ENCODE results near the gene CHST6. TPM values are rescaled to one million over a fixed set of nuclear protein-coding genes. Genes with fewer than 3 reads are reported as not detected.

Gene CHST6
- total and polyA plus RNA-seq, 2 of the 8 experiments (the other 6 are each of a cell fraction or from before 2014, with no cell fraction given), result 18.2 to 25.4 TPM

- Histone ChIP-seq H3K14ac (ENCODE audit: insufficient read length) (no peak overlapping the region), H2BK20ac (ENCODE audit: low read length) (no peak overlapping the region), H3K79me2 (ENCODE audit: control insufficient read depth in 1 of 2, insufficient read depth in 2 of 2, low read length in 2 of 2) (no peaks in the 10 kb centered on the region), H4K91ac (replicated peaks; ENCODE audit: insufficient read length, low read length) (no peak overlapping the region), H3K9me3 (ENCODE audit: insufficient read depth in 2 of 2, low read depth in 1 of 2, low read length in 1 of 2) (no peaks in the 10 kb centered on the region), H3K56ac (replicated peaks; ENCODE audit: insufficient read length, low read depth, low read length) (no peak overlapping the region), H2BK12ac (ENCODE audit: low read depth, low read length) (no peak overlapping the region), H3K4ac (replicated peaks; ENCODE audit: insufficient read length, low read depth, low read length) (no peak overlapping the region), H3K27ac (ENCODE audit: low read depth, low read length) (no peak overlapping the region), H3K9ac (replicated peaks in 1 of 4; ENCODE audit: extremely low read depth in 1 of 4, low read depth in 3 of 4, low read length in 3 of 4) (no peak overlapping the region), H2BK5ac (ENCODE audit: low read depth, low read length) (no peak overlapping the region), H3K4me2 (ENCODE audit: insufficient read depth in 1 of 2, low read depth in 2 of 2, low read length in 2 of 2) (no peak overlapping the region), H2BK15ac (ENCODE audit: low read length) (no peak overlapping the region), H2AK5ac (ENCODE audit: low read depth, low read length) (no peak overlapping the region), H4K5ac (ENCODE audit: insufficient read length, low read depth, low read length) (no peak overlapping the region), H2BK120ac (replicated peaks; ENCODE audit: low read depth, low read length) (no peak overlapping the region), H3K79me1 (ENCODE audit: low read depth, low read length) (no peaks in the 10 kb centered on the region), H4K20me1 (replicated peaks in 1 of 2; ENCODE audit: control insufficient read depth in 1 of 2, insufficient read depth in 2 of 2, low read length in 2 of 2) (no peaks in the 10 kb centered on the region), H4K8ac (ENCODE audit: extremely low read depth, insufficient read depth, low read length) (no peak overlapping the region), H2AFZ (ENCODE audit: low read length) (no peak overlapping the region), H3K4me3 (ENCODE audit: extremely low read depth in 1 of 4, insufficient read depth in 2 of 4, low read depth in 3 of 4, low read length in 4 of 4) (no peak overlapping the region), H3K4me1 (replicated peaks in 1 of 4; ENCODE audit: control insufficient read depth in 3 of 4, insufficient read depth in 4 of 4, low read length in 3 of 4) (peaks cover 0 to 6% (median under 1%) of the 10 kb centered on the region in 4 experiments; a peak in 3 of 7 replicates), H3K23me2 (ENCODE audit: low read depth, low read length) (peaks cover 6% of the 10 kb centered on the region; the same call in 1 of the 2 replicates), H3K18ac (ENCODE audit: extremely low read depth, low read length) (no peak overlapping the region), H3K23ac (ENCODE audit: insufficient read length) (no peak overlapping the region), H3K27me3 (replicated peaks in 1 of 4; ENCODE audit: control insufficient read depth in 3 of 4, extremely low read depth in 1 of 4, insufficient read depth in 3 of 4, low read length in 3 of 4) (0 out of 7 replicates have a peak, but pooled peaks cover 0 to 2% (median 0%) of the 10 kb centered on the region in 4 experiments), H3K36me3 (ENCODE audit: control insufficient read depth in 2 of 4, insufficient read depth in 4 of 4, low read length in 3 of 4) (no peaks in the 10 kb centered on the region)
- WGBS, 2 experiments (ENCODE audit: extremely low coverage in 1 of 2, insufficient coverage in 1 of 2, insufficient read length in 1 of 2, insufficient replicate concordance in 2 of 2, low coverage in 1 of 2, low lambda C conversion rate in 2 of 2, missing lambda C conversion rate in 1 of 2), result 96% methylated on average over 4 of the region's 4 CpGs; no CpG with 5 or more reads in 1 of the 2 experiments
- FAIRE-seq, result no peak
- POLR2A ChIA-PET (ENCODE audit: partially characterized antibody), result interaction anchor here (0.8 to 1.8 kb wide), 3 partner anchors 12 to 19 kb away, joined by 3 to 10 read pairs (median 4); no protein-coding TSS in a partner anchor
- CTCF ChIA-PET (ENCODE audit: partially characterized antibody), result interaction anchor here (0.9 to 5.6 kb wide), 7 partner anchors 11 to 139 kb away, joined by 3 to 56 read pairs (median 4); partner anchors contain the start of gene TMEM170A
- no peak for DNase-seq (ENCODE audit: low read depth in 1 of 2, low spot score in 2 of 2)
- TF ChIP-seq CEBPB (IDR thresholded peaks at IDR 0.05; ENCODE audit: low read depth, low read length) (no peak), KDM1A (IDR thresholded peaks at IDR 0.05; ENCODE audit: borderline replicate concordance, low read length) (no peak), SIX5 (IDR thresholded peaks at IDR 0.05; ENCODE audit: low read depth, low read length) (no peak), BCL11A (IDR thresholded peaks at IDR 0.05; ENCODE audit: low read depth in 2 of 2, low read length in 2 of 2) (no peak), FOSL1 (IDR thresholded peaks at IDR 0.05; ENCODE audit: insufficient read depth, low read depth, low read length) (no peak), SRF (IDR thresholded peaks at IDR 0.05; ENCODE audit: low read depth, low read length) (no peak), TAF7 (optimal IDR thresholded peaks at IDR 0.05; ENCODE audit: borderline replicate concordance, low read depth, low read length) (no peak), MAX (IDR thresholded peaks at IDR 0.05) (no peak), SP1 (IDR thresholded peaks at IDR 0.05; ENCODE audit: low read depth, low read length) (no peak), MAFK (IDR thresholded peaks at IDR 0.05; ENCODE audit: low read depth, low read length) (no peak), CBX8 (IDR thresholded peaks at IDR 0.05; ENCODE audit: borderline replicate concordance, low read depth, low read length) (no peak)
These were observed 2.3 kb upstream of the CHST6 start for GRCh38 chr16:75497558-75497957.
